ENCODE measurements around the gene SND1.
"Not testable (repeated sequence)": the region's sequence is repeated elsewhere in the genome, so short reads cannot be mapped to it uniquely, and the experiment has no call there.

Gene SND1

DNA sequence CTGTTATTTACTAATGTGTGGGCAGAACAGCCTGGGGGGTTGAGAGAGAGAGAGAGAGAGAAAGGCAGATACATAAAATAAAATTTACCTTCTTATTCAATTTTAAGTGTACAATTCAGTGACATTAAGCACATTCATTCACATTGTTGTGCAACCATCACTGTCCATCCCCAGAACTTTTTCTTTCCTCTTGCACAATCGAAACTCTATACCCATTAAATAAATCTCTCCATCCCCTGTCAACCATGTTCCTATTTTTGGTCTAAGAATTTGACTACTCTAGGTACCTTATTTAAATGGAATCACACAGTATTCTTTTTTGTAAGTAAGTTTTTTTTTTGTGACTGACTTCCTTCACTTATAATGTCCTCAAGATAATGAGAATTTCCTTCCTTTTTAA lies 181.6 kb downstream of the SND1 start:
- TF ChIP-seq, protein P1, sequence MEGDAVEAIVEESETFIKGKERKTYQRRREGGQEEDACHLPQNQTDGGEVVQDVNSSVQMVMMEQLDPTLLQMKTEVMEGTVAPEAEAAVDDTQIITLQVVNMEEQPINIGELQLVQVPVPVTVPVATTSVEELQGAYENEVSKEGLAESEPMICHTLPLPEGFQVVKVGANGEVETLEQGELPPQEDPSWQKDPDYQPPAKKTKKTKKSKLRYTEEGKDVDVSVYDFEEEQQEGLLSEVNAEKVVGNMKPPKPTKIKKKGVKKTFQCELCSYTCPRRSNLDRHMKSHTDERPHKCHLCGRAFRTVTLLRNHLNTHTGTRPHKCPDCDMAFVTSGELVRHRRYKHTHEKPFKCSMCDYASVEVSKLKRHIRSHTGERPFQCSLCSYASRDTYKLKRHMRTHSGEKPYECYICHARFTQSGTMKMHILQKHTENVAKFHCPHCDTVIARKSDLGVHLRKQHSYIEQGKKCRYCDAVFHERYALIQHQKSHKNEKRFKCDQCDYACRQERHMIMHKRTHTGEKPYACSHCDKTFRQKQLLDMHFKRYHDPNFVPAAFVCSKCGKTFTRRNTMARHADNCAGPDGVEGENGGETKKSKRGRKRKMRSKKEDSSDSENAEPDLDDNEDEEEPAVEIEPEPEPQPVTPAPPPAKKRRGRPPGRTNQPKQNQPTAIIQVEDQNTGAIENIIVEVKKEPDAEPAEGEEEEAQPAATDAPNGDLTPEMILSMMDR (IDR thresholded peaks at IDR 0.05; ENCODE audit: insufficient read depth, low read length, poor library complexity, severe bottlenecking), result no peak
- TF ChIP-seq EZH2phosphoT487 (conservative IDR thresholded peaks at IDR 0.05; ENCODE audit: low read length), result no peak
- no peak overlapping the region for H2AFZ ChIP-seq (ENCODE audit: low read depth, low read length, severe bottlenecking)
- no peaks in the 10 kb centered on the region for H3K9me2 ChIP-seq (replicated peaks; ENCODE audit: insufficient read depth, low read length)
- H3K9me3 ChIP-seq (ENCODE audit: insufficient read depth, low read length), result no peaks in the 10 kb centered on the region
- no peak overlapping the region for H3K27ac ChIP-seq (ENCODE audit: low read depth, low read length)
- peaks cover 35% of the 10 kb centered on the region for H3K36me3 ChIP-seq (ENCODE audit: low read length)
- no peaks in the 10 kb centered on the region for H4K20me1 ChIP-seq (ENCODE audit: low read depth, low read length)
- no peak overlapping the region for H3K4me2 ChIP-seq (ENCODE audit: low read depth, low read length, poor library complexity, severe bottlenecking)
- no peak overlapping the region for H3K4me3 ChIP-seq (ENCODE audit: insufficient read depth, low read length, poor library complexity, severe bottlenecking)
- H3K27me3 ChIP-seq (ENCODE audit: low read length), result no peaks in the 10 kb centered on the region
- no peak overlapping the region for H3K9ac ChIP-seq (ENCODE audit: low read length)
- peaks cover 17% of the 10 kb centered on the region for H3K79me2 ChIP-seq (ENCODE audit: insufficient read depth, low read length)
- H3F3A ChIP-seq (ENCODE audit: insufficient read depth), result no peaks in the 10 kb centered on the region

DNA sequence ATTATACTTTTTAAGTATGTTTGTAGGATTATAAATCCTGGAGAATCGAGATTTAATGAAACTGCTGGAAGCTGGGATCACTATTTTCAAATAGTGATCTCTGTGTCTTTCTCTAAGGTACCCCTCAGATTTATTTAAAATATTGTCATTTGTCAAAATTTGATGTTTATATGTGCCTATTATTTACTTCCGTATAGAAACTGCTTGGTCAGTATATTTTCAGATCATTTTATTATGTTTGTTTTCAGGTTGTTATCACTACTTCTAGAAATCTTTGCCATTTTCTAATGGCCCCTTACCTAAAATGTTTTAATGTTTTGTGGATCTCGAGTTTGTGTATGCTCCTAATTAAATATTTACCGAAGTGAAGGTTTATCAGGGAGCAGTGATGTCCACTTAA lies 183.7 kb downstream of the SND1 start:
- no peaks in the 10 kb centered on the region for H4K20me1 ChIP-seq (ENCODE audit: low read depth, low read length)
- H3K4me2 ChIP-seq (ENCODE audit: low read depth, low read length, poor library complexity, severe bottlenecking), result no peak overlapping the region
- H3K36me3 ChIP-seq (ENCODE audit: low read length), result peaks cover 32% of the 10 kb centered on the region
- H3F3A ChIP-seq (ENCODE audit: insufficient read depth), result no peaks in the 10 kb centered on the region
- no peak overlapping the region for H3K27ac ChIP-seq (ENCODE audit: low read depth, low read length)
- no peak overlapping the region for H3K4me3 ChIP-seq (ENCODE audit: insufficient read depth, low read length, poor library complexity, severe bottlenecking)
- TF ChIP-seq, protein P1 (IDR thresholded peaks at IDR 0.05; ENCODE audit: insufficient read depth, low read length, poor library complexity, severe bottlenecking), result no peak
- no peak for TF ChIP-seq EZH2phosphoT487 (conservative IDR thresholded peaks at IDR 0.05; ENCODE audit: low read length)
- no peaks in the 10 kb centered on the region for H3K9me2 ChIP-seq (replicated peaks; ENCODE audit: insufficient read depth, low read length)
- no peaks in the 10 kb centered on the region for H3K27me3 ChIP-seq (ENCODE audit: low read length)
- peaks cover 13% of the 10 kb centered on the region for H3K79me2 ChIP-seq (ENCODE audit: insufficient read depth, low read length)
- no peak overlapping the region for H3K9ac ChIP-seq (ENCODE audit: low read length)
- no peaks in the 10 kb centered on the region for H3K9me3 ChIP-seq (ENCODE audit: insufficient read depth, low read length)
- H2AFZ ChIP-seq (ENCODE audit: low read depth, low read length, severe bottlenecking), result no peak overlapping the region

DNA sequence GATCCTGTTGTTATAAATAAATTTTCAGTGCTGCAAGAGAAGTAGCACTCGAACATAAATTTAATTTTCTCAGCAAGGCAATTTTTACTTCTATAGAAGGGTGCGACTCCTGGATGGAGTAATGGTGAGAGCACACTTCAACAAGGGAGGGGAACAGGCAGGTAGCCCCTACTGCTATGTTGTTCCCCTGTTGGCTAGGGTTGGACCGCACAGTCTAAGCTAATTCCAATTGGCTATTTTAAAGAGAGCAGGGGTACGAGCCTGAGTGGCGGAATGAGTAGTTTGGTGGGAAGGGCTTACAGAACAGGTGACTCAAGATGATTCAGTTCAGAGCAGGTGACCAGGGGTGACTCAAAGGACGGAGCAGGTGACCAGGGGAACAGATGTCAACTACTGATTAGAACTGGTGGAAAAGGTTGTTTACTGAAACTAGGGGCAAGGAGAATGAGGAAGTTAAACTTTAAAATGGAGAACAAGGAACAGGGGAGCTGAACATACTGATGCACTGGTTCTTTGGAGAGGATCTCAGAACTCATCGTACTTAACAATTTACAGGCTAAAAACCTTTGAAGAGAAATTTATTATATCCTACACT lies 185.9 kb downstream of the SND1 start:
- H3K4me3 ChIP-seq (ENCODE audit: insufficient read depth, low read length, poor library complexity, severe bottlenecking); H3K9me3 ChIP-seq (ENCODE audit: insufficient read depth, low read length); H3K9me2 ChIP-seq (replicated peaks; ENCODE audit: insufficient read depth, low read length); H3K27me3 ChIP-seq (ENCODE audit: low read length); H2AFZ ChIP-seq (ENCODE audit: low read depth, low read length, severe bottlenecking); H3F3A ChIP-seq (ENCODE audit: insufficient read depth); H4K20me1 ChIP-seq (ENCODE audit: low read depth, low read length); H3K27ac ChIP-seq (ENCODE audit: low read depth, low read length); H3K4me2 ChIP-seq (ENCODE audit: low read depth, low read length, poor library complexity, severe bottlenecking); H3K9ac ChIP-seq (ENCODE audit: low read length): not testable (repeated sequence)
- Histone ChIP-seq H3K36me3 (ENCODE audit: low read length) (peaks cover 34% of the 10 kb centered on the region), H3K79me2 (ENCODE audit: insufficient read depth, low read length) (peaks cover 15% of the 10 kb centered on the region)

- Histone ChIP-seq H3K27ac (ENCODE audit: low read depth, low read length) (no peak overlapping the region), H2AFZ (ENCODE audit: low read depth, low read length, severe bottlenecking) (no peak overlapping the region), H3K36me3 (ENCODE audit: low read length) (peaks cover 37% of the 10 kb centered on the region), H3K27me3 (ENCODE audit: low read length) (no peaks in the 10 kb centered on the region), H3K79me2 (ENCODE audit: insufficient read depth, low read length) (peaks cover 13% of the 10 kb centered on the region), H3K9me3 (ENCODE audit: insufficient read depth, low read length) (no peaks in the 10 kb centered on the region), H3K9ac (ENCODE audit: low read length) (no peak overlapping the region), H3K4me3 (ENCODE audit: insufficient read depth, low read length, poor library complexity, severe bottlenecking) (no peak overlapping the region), H3F3A (ENCODE audit: insufficient read depth) (no peaks in the 10 kb centered on the region), H3K9me2 (replicated peaks; ENCODE audit: insufficient read depth, low read length) (no peaks in the 10 kb centered on the region), H4K20me1 (ENCODE audit: low read depth, low read length) (no peaks in the 10 kb centered on the region), H3K4me2 (ENCODE audit: low read depth, low read length, poor library complexity, severe bottlenecking) (no peak overlapping the region)
- TF ChIP-seq, protein P1 (IDR thresholded peaks at IDR 0.05; ENCODE audit: insufficient read depth, low read length, poor library complexity, severe bottlenecking), result no peak
- no peak for TF ChIP-seq EZH2phosphoT487 (conservative IDR thresholded peaks at IDR 0.05; ENCODE audit: low read length)
These were observed 186.9 kb downstream of the SND1 start for GRCh38 chr7:127838816-127839415.

Measured in SU-DHL-6 (cell line).